Activated CD8-positive, alpha-beta T cell treated with anti-CD3 and anti-CD28 coated beads for 36 hours (primary cell): Measurements from ENCODE around the gene PIAS1. TPM values are rescaled to one million over a fixed set of nuclear protein-coding genes. Genes with fewer than 3 reads are reported as not detected.
"Not testable (repeated sequence)": the region's sequence is repeated elsewhere in the genome, so short reads cannot be mapped to it uniquely, and the experiment has no call there.

Experiments used
- ATAC-seq: fragments of 200-7000 bp; cut with Tn5 transposase; one replicate; pipeline ENCODE4 v1.10.0; 2021; ENCODE audit warnings: mild to moderate bottlenecking, moderate library complexity
- CTCF ChIA-PET: fragments of 350-600 bp; sonication (Branson Sonifier 250); formaldehyde crosslinking; loops from one replicate; lab custom pipeline; 2021; ENCODE audit warnings: antibody characterized with exemption; lab: Charles Lee
- POLR2A ChIA-PET: fragments of 350-600 bp; sonication (Branson Sonifier 250); formaldehyde crosslinking; loops from one replicate; lab custom pipeline; 2021; ENCODE audit warnings: antibody characterized with exemption; lab: Charles Lee
- DNase-seq: peaks from one replicate; pipeline ENCODE4 v3.0.0-alpha.2; 2020
- H3K27ac Mint-ChIP-seq: one replicate; pipeline ENCODE4 v1.8.0; 2021; ENCODE audit warnings: mild to moderate bottlenecking, mixed read lengths
- H3K27me3 Mint-ChIP-seq: one replicate; pipeline ENCODE4 v1.8.0; 2021; ENCODE audit warnings: mixed read lengths
- H3K36me3 Mint-ChIP-seq: one replicate; pipeline ENCODE4 v1.8.0; 2021; ENCODE audit warnings: low read depth, mixed read lengths
- H3K4me1 Mint-ChIP-seq: one replicate; pipeline ENCODE4 v1.8.0; 2021; ENCODE audit warnings: low read depth, mixed read lengths
- H3K4me3 Mint-ChIP-seq: one replicate; pipeline ENCODE4 v1.8.0; 2021; ENCODE audit warnings: mild to moderate bottlenecking, moderate library complexity, mixed read lengths
- H3K9me3 Mint-ChIP-seq: one replicate; pipeline ENCODE4 v1.8.0; 2021; ENCODE audit warnings: mixed read lengths
- intact Hi-C: fragments of 100-400 bp; cut with micrococcal nuclease; formaldehyde crosslinking; loops from one replicate; pipeline ENCODE4 v1.10.0; 2022
- total RNA-seq, 2 experiments: library from RNA; stranded (reverse); gene quantifications; one replicate each; pipeline ENCODE4 v1.2.3, GENCODE V29; 2021
- TF ChIP-seq, protein P1 (sequence below): fragments of 200-600 bp; IDR thresholded peaks from one replicate; pipeline ENCODE4 v1.8.0; 2022; ENCODE audit warnings: antibody characterized with exemption, mild to moderate bottlenecking

PIAS1 gene
- total RNA-seq, 2 experiments from 2014 or later: 26.0 to 29.8 TPM

DNA sequence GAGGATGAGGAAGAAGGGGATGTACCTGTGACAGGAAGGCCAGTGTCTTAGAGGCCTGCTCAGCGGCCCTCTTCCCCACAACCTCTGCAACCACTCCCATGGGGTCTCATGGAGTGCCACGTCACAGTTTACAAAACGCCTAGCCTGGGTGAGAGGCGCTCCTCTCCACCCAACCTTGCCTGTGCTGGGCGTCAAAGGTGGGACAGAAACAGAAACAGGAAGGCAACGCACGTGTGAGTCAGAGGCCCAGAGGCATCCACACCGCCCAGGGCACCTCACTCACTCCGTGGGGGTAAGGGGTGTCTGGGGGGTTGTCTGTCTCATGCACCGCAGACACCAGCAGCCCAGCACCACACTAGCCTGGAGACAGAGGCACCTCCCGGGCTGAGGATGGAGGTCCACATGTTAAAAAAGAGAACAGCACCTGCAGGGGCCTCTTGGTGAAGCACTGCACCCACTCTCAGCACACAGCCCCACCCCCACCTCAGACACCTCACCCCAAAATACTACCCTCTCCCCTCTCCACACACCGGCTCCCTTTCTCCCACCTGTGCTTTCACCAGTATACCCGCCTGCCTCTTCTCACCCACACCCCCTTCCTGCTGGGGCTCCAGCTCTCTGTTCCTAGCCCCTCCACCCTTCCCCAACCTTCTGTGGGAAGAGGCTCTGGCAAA lies 155.8 kb downstream of the PIAS1 start:
- ChIA-PET CTCF (interaction anchor here (0.8 to 2.6 kb wide), 8 partner anchors 11 to 347 kb away, joined by 3 to 10 read pairs (median 4); partner anchors contain the start of gene CLN6), POLR2A (interaction anchor here (1.1 to 1.7 kb wide), 4 partner anchors 9 to 96 kb away, joined by 3 to 7 read pairs (median 4); partner anchors contain the start of gene FEM1B)
- ATAC-seq (peak; percentile 86), DNase-seq (peak; percentile 67)
- Mint-ChIP-seq H3K4me3 (no peak overlapping the region), H3K4me1 (peaks cover 26% of the 10 kb centered on the region), H3K27ac (peak overlapping the region; percentile 72), H3K9me3 (no peaks in the 10 kb centered on the region), H3K36me3 (peaks cover 14% of the 10 kb centered on the region), H3K27me3 (no peaks in the 10 kb centered on the region)
- intact Hi-C loops: no loop called here
- TF ChIP-seq, protein P1, sequence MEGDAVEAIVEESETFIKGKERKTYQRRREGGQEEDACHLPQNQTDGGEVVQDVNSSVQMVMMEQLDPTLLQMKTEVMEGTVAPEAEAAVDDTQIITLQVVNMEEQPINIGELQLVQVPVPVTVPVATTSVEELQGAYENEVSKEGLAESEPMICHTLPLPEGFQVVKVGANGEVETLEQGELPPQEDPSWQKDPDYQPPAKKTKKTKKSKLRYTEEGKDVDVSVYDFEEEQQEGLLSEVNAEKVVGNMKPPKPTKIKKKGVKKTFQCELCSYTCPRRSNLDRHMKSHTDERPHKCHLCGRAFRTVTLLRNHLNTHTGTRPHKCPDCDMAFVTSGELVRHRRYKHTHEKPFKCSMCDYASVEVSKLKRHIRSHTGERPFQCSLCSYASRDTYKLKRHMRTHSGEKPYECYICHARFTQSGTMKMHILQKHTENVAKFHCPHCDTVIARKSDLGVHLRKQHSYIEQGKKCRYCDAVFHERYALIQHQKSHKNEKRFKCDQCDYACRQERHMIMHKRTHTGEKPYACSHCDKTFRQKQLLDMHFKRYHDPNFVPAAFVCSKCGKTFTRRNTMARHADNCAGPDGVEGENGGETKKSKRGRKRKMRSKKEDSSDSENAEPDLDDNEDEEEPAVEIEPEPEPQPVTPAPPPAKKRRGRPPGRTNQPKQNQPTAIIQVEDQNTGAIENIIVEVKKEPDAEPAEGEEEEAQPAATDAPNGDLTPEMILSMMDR: no peak

DNA sequence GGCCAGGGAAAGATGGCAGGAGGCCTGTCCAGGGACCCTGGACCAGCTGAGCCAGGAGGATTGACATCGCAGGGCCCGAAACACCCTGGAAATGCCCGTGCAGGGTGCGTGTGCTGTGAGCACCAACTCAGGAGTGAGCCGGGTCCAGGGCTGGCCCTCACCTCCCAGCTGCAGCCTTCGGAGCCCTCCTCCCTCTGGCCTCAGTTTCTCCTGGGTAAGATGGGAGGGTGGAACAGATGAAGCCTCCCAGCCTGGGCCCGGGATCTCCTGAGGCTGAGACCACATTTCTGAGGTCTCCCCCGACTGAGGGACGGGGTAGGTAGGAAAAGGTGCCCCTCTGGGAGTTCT lies 156.3 kb downstream of the PIAS1 start:
- Mint-ChIP-seq H3K9me3 (no peaks in the 10 kb centered on the region), H3K27me3 (no peaks in the 10 kb centered on the region), H3K4me3 (no peak overlapping the region), H3K27ac (no peak overlapping the region), H3K4me1 (peaks cover 26% of the 10 kb centered on the region), H3K36me3 (peaks cover 16% of the 10 kb centered on the region)
- intact Hi-C loops: no loop called here
- ChIA-PET CTCF (interaction anchor here (0.8 to 2.6 kb wide), 8 partner anchors 12 to 347 kb away, joined by 3 to 10 read pairs (median 4); partner anchors contain the start of gene CLN6), POLR2A (interaction anchor here (1.1 to 1.7 kb wide), 4 partner anchors 9 to 96 kb away, joined by 3 to 7 read pairs (median 4); partner anchors contain the start of gene FEM1B)
- TF ChIP-seq, protein P1: no peak
- DNase-seq (no peak), ATAC-seq (no peak)

- no peaks in the 10 kb centered on the region for H3K9me3 Mint-ChIP-seq
- DNase-seq (peak; percentile 64), ATAC-seq (peak; percentile 48)
- TF ChIP-seq, protein P1: peak; percentile 78
- ChIA-PET POLR2A (interaction anchor here (0.9 to 1.7 kb wide), 5 partner anchors 8 to 95 kb away, joined by 3 to 7 read pairs (median 3); partner anchors contain the start of gene FEM1B), CTCF (interaction anchor here (0.6 to 2.6 kb wide), 12 partner anchors 9 to 350 kb away, joined by 3 to 10 read pairs (median 4); partner anchors contain the start of gene CLN6)
- no peak overlapping the region for H3K4me3 Mint-ChIP-seq
- H3K27ac Mint-ChIP-seq: no peak overlapping the region
- H3K36me3 Mint-ChIP-seq: peaks cover 16% of the 10 kb centered on the region
- H3K27me3 Mint-ChIP-seq: no peaks in the 10 kb centered on the region
- intact Hi-C loops: no loop called here
- H3K4me1 Mint-ChIP-seq: peaks cover 26% of the 10 kb centered on the region
Measured at GRCh38 chr15:68210821-68211655, 156.9 kb downstream of the PIAS1 start.

DNA sequence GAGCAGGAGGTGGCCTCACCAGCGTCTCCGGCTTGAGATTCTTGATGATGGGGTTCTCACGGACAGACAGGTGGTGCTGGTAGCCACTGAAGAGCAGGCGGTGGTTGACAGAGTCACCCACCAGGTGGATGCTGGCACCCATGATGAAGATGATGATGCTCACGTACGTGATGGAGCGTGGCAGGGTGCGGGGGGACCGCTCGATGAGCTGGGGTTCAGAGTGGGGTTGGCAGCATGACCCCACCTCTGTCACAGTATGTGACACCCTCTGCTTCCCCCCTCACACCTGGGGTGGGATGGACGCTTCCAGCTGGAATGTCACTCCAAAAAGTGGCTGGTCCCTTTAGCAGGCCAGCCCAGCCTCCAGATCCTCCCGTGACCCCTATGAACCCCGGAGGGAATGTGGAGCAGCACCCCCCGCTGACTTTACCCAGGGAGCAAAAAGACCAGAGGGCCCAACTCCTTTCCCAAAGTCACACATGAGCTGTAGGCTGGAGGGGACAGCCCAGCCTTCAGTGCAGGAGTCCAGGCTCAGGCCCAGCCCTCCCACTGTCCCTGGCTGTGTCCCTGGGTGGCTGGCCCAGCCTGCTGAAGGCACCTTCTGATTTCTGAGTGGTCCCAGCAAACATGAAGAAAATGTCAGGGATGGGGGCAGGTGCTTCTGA lies 157.7 kb downstream of the PIAS1 start:
- no peak overlapping the region for H3K4me3 Mint-ChIP-seq
- H3K9me3 Mint-ChIP-seq: no peaks in the 10 kb centered on the region
- ATAC-seq: no peak
- no peak for DNase-seq
- no peaks in the 10 kb centered on the region for H3K27me3 Mint-ChIP-seq
- TF ChIP-seq, protein P1: no peak
- ChIA-PET CTCF (interaction anchor here (1.1 to 2.6 kb wide), 5 partner anchors 14 to 351 kb away, joined by 3 to 10 read pairs (median 5); no protein-coding TSS in a partner anchor), POLR2A (interaction anchor here (0.9 to 1.7 kb wide), 3 partner anchors 15 to 95 kb away, joined by 3 to 7 read pairs (median 3); no protein-coding TSS in a partner anchor)
- intact Hi-C loops: no loop called here
- H3K4me1 Mint-ChIP-seq: peaks cover 26% of the 10 kb centered on the region
- H3K36me3 Mint-ChIP-seq: peaks cover 18% of the 10 kb centered on the region
- H3K27ac Mint-ChIP-seq: no peak overlapping the region

- H3K27me3 Mint-ChIP-seq, POLR2A ChIA-PET, ATAC-seq, DNase-seq, H3K9me3 Mint-ChIP-seq, CTCF ChIA-PET, intact Hi-C loops, H3K4me3 Mint-ChIP-seq, H3K27ac Mint-ChIP-seq: not testable (repeated sequence)
- peaks cover 24% of the 10 kb centered on the region for H3K4me1 Mint-ChIP-seq
- peaks cover 27% of the 10 kb centered on the region for H3K36me3 Mint-ChIP-seq
Measured at GRCh38 chr15:68213491-68213845, 159.4 kb downstream of the PIAS1 start.
